Upper lobe of left lung (tissue), 6 donors: ENCODE results near the gene RAMAC. TPM values are rescaled to one million over a fixed set of nuclear protein-coding genes. Genes with fewer than 3 reads are reported as not detected.

Source experiments
- ATAC-seq, 2 donors: fragments of 200-7000 bp; cut with Tn5 transposase; one replicate each; pipeline ENCODE4 v1.9.1; 2022; ENCODE audit warnings: mild to moderate bottlenecking in 2 of 2, moderate library complexity in 2 of 2; ENCODE audit not compliant: low FRiP score in 2 of 2
- DNase-seq, 2 donors: peaks; one replicate each; pipeline ENCODE4 v3.0.0-alpha.2; 2019 to 2020
- H3K27ac ChIP-seq, 4 donors: fragments of 200-600 bp; sonication (generic); one replicate each; pipeline ENCODE4 v1.5.1; 2016 to 2019
- H3K27me3 ChIP-seq, 4 donors: fragments of 200-600 bp; sonication (generic); one replicate each; pipeline ENCODE4 v1.5.1; 2017 to 2019
- H3K36me3 ChIP-seq, 4 donors: fragments of 200-600 bp; sonication (generic); one replicate each; pipeline ENCODE4 v1.5.1; 2016 to 2019
- H3K4me1 ChIP-seq, 4 donors: fragments of 200-600 bp; sonication (generic); one replicate each; pipeline ENCODE4 v1.5.1; 2018 to 2019
- H3K4me3 ChIP-seq, 4 donors: fragments of 200-600 bp; sonication (generic); one replicate each; pipeline ENCODE4 v1.5.1; 2017 to 2019; ENCODE audit warnings: mild to moderate bottlenecking in 2 of 4, moderate library complexity in 1 of 4
- H3K9me3 ChIP-seq, 4 donors: fragments of 200-600 bp; sonication (generic); one replicate each; pipeline ENCODE4 v1.5.1; 2018 to 2019
- CTCF ChIP-seq, 6 experiments: fragments of 450-650 bp in 4 of 6; fragments of 200-600 bp in 2 of 6; sonication (generic) in 2 of 6; IDR thresholded peaks; one replicate each; pipeline ENCODE4 v1.5.1; 2016 to 2019; ENCODE audit warnings: antibody characterized with exemption in 6 of 6
- EP300 ChIP-seq, 4 donors: sonication (generic); formaldehyde crosslinking; IDR thresholded peaks; one replicate each; pipeline ENCODE4 v1.5.1; 2017; ENCODE audit warnings: antibody characterized with exemption in 4 of 4, control low read depth in 2 of 4
- POLR2A ChIP-seq, 4 donors: fragments of 450-650 bp; IDR thresholded peaks; one replicate each; pipeline ENCODE4 v1.5.1; 2016 to 2017; ENCODE audit warnings: antibody characterized with exemption in 4 of 4, mild to moderate bottlenecking in 2 of 4
- POLR2AphosphoS5 ChIP-seq, 2 donors: sonication (generic); formaldehyde crosslinking; IDR thresholded peaks; one replicate each; pipeline ENCODE4 v1.5.1; 2017; ENCODE audit warnings: antibody characterized with exemption in 2 of 2
- WGBS, 2 donors: methylation state at CpG; one replicate each; pipeline ENCODE4 v1.1.5; 2017 to 2018; 5-methylcytosine and 5-hydroxymethylcytosine counted together
- total RNA-seq, 6 donors: library from RNA; depleted of rRNA in 4 of 6; stranded (reverse); fragments of >200 nt in 4 of 6; gene quantifications; one replicate each; pipeline versions ENCODE4 v1.1.0 to v1.2.1, GENCODE V29; 2016 to 2021
- donor health status: DM: no; HTN: no; CAD: no; lungs with moderate emphysema.
- donor health status: DM: no; HTN: yes; CAD: no; lungs with severe emphysema.

Gene RAMAC
- total RNA-seq, 6 donors from 2014 or later: 9.1 to 24.6 (median 17.6) TPM; not detected in 1

- WGBS, 2 donors: 71 to 77% methylated on average over 5 of the region's 5 CpGs
These were observed 35.7 kb upstream of the RAMAC start for GRCh38 chr15:82950295-82950694.

GRCh38 chr15:82950746-82951370 is 35.2 kb upstream of the RAMAC start:
- 52 to 54% methylated on average over 6 of the region's 6 CpGs for WGBS, 2 donors
- Histone ChIP-seq H3K27ac (peak overlapping the region in 1 of 4 donors; percentile 45), H3K9me3 (no peaks in the 10 kb centered on the region), H3K4me1 (peaks cover 3 to 25% (median 7%) of the 10 kb centered on the region in 4 donors), H3K27me3 (peaks cover 0 to 4% (median 0%) of the 10 kb centered on the region in 4 donors), H3K36me3 (no peaks in the 10 kb centered on the region), H3K4me3 (peak overlapping the region in 2 of 4 donors; percentile 61 to 69)
- DNase-seq: no peak
- no peak for ATAC-seq
- TF ChIP-seq CTCF (IDR thresholded peaks at IDR 0.05) (no peak), POLR2A (IDR thresholded peaks at IDR 0.05) (no peak), EP300 (IDR thresholded peaks at IDR 0.05) (no peak)

More at GRCh38 chr15:82950295-82950694, 35.7 kb upstream of the RAMAC start:
- Histone ChIP-seq H3K4me1 (peaks cover 3 to 25% (median 7%) of the 10 kb centered on the region in 4 donors), H3K27ac (no peak overlapping the region), H3K4me3 (no peak overlapping the region), H3K27me3 (peaks cover 0 to 4% (median 0%) of the 10 kb centered on the region in 4 donors), H3K36me3 (no peaks in the 10 kb centered on the region), H3K9me3 (no peaks in the 10 kb centered on the region)
- no peak for TF ChIP-seq POLR2A (IDR thresholded peaks at IDR 0.05)
- TF ChIP-seq EP300 (IDR thresholded peaks at IDR 0.05): no peak
- DNase-seq: no peak
- no peak for ATAC-seq

- ATAC-seq (peak in 1 of 2 donors; percentile 43), DNase-seq (no peak)
- Histone ChIP-seq H3K36me3 (no peaks in the 10 kb centered on the region), H3K4me1 (peaks cover 3 to 25% (median 7%) of the 10 kb centered on the region in 4 donors), H3K27me3 (peaks cover 0 to 4% (median 0%) of the 10 kb centered on the region in 4 donors), H3K4me3 (peak overlapping the region; percentile 20 to 69 (median 61)), H3K27ac (peak overlapping the region in 2 of 4 donors; percentile 45 to 67), H3K9me3 (no peaks in the 10 kb centered on the region)
- TF ChIP-seq CTCF (IDR thresholded peaks at IDR 0.05) (no peak), EP300 (IDR thresholded peaks at IDR 0.05) (no peak), POLR2A (IDR thresholded peaks at IDR 0.05) (no peak), POLR2AphosphoS5 (IDR thresholded peaks at IDR 0.05) (no peak)
- 50 to 54% methylated on average over 13 of the region's 13 CpGs for WGBS, 2 donors
These were observed 34.4 kb upstream of the RAMAC start for GRCh38 chr15:82951472-82952157.

GRCh38 chr15:82952158-82953081 is 33.6 kb upstream of the RAMAC start, which contains the start of gene HOMER2:
Gene HOMER2, minus strand, starts transcription at chr15:82952720. Its CDS starts 185 bp downstream, at chr15:82952535.
- peaks cover 0 to 4% (median 0%) of the 10 kb centered on the region in 4 donors for H3K27me3 ChIP-seq
- peak in 1 of 2 donors; percentile 71 for ATAC-seq
- H3K36me3 ChIP-seq: no peaks in the 10 kb centered on the region
- H3K4me3 ChIP-seq: peak within 1 kb of the TSS; percentile 20 to 69 (median 61)
- H3K4me1 ChIP-seq: peaks cover 3 to 25% (median 7%) of the 10 kb centered on the region in 4 donors
- DNase-seq: peak in 1 of 2 donors; percentile 91
- TF ChIP-seq EP300 (IDR thresholded peaks at IDR 0.05) (no peak), POLR2AphosphoS5 (IDR thresholded peaks at IDR 0.05) (no peak), POLR2A (IDR thresholded peaks at IDR 0.05) (peak in 1 of 4 donors; percentile 6), CTCF (IDR thresholded peaks at IDR 0.05) (peak in 1 of 6 experiments; percentile 45)
- peak within 1 kb of the TSS in 3 of 4 donors; percentile 45 to 67 (median 53) for H3K27ac ChIP-seq
- WGBS, 2 donors: 0 to 2% methylated on average over 14 to 32 of the region's 119 CpGs
- no peaks in the 10 kb centered on the region for H3K9me3 ChIP-seq
